ENCODE measurements around the gene EHF. TPM values are rescaled to one million over a fixed set of nuclear protein-coding genes. Genes with fewer than 3 reads are reported as not detected.

EHF gene
- total and polyA plus RNA-seq, 2 of the 13 experiments (the other 11 are each of a cell fraction or from before 2014, with no cell fraction given), result 0.04 to 0.46 TPM

DNA sequence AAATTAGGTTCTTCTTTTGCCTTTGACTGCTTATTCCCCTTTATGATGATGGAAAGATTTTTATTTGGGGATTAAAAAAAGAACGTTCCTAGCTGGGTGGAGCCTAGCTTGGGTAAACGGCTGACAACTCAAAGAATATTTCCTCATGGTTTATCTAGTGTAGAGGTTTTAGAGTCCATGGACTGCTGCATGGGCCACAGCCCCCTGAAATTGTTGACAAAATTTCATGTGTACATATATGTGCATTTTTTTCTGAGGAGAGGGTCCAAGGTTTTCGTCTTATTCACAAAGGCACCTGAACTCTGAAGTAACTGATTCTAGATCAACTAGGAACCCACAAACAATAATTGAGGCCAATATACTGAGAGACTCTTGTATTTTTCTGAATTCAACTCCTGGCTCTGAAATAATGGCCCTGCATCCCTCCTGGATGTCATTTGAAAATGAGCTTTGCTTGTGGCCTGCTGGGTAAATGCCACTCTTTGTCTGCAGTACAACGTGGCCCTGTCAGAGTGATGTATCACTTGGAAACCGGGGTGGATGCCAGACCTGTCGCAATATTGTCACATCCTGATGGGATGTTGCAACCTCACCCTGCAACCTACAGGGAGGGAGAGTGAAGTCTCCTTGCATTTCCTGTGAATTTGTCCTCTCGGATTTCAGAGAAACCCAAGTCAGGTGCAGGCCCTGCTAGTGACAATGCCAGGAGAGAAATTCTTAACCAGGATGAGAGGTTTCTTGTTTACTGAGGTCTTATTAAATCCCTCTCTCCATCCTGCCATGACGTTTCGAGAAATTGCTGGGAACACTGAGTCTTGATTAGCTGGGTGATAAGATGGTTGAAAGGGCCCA, 33.8 kb downstream of the EHF start (continued):
- TF ChIP-seq MNT (IDR thresholded peaks at IDR 0.05) (peak; percentile 69), ZBTB37 (CRISPR knock-in tag; IDR thresholded peaks at IDR 0.05) (no peak), FOXO4 (CRISPR knock-in tag; conservative IDR thresholded peaks at IDR 0.05) (no peak), U2AF2 (IDR thresholded peaks at IDR 0.05; ENCODE audit: low read depth, low read length) (no peak), RAD51 (IDR thresholded peaks at IDR 0.05; ENCODE audit: borderline replicate concordance) (no peak), NR2F1 (CRISPR knock-in tag; IDR thresholded peaks at IDR 0.05) (no peak), ZNF772 (CRISPR knock-in tag; IDR thresholded peaks at IDR 0.05) (peak; percentile 74; the same call in 1 of the 2 replicates), NFKBIZ (CRISPR knock-in tag; IDR thresholded peaks at IDR 0.05) (peak; percentile 94; the same call in 1 of the 2 replicates), ZFP1 (CRISPR knock-in tag; IDR thresholded peaks at IDR 0.05) (peak; percentile 90; the same call in 1 of the 2 replicates), IRX3 (CRISPR knock-in tag; IDR thresholded peaks at IDR 0.05; ENCODE audit: borderline replicate concordance, low read depth) (no peak), JUND (CRISPR knock-in tag; IDR thresholded peaks at IDR 0.05) (peak; percentile 75; the same call in 1 of the 2 replicates), MYNN (CRISPR knock-in tag; IDR thresholded peaks at IDR 0.05; ENCODE audit: low read depth) (0 out of 2 replicates have a peak, but pooled peaks have one; percentile 66)
- TF ChIP-seq, protein P1, sequence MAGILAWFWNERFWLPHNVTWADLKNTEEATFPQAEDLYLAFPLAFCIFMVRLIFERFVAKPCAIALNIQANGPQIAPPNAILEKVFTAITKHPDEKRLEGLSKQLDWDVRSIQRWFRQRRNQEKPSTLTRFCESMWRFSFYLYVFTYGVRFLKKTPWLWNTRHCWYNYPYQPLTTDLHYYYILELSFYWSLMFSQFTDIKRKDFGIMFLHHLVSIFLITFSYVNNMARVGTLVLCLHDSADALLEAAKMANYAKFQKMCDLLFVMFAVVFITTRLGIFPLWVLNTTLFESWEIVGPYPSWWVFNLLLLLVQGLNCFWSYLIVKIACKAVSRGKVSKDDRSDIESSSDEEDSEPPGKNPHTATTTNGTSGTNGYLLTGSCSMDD (CRISPR knock-in tag; IDR thresholded peaks at IDR 0.05), result no peak
- TF ChIP-seq, protein P2, sequence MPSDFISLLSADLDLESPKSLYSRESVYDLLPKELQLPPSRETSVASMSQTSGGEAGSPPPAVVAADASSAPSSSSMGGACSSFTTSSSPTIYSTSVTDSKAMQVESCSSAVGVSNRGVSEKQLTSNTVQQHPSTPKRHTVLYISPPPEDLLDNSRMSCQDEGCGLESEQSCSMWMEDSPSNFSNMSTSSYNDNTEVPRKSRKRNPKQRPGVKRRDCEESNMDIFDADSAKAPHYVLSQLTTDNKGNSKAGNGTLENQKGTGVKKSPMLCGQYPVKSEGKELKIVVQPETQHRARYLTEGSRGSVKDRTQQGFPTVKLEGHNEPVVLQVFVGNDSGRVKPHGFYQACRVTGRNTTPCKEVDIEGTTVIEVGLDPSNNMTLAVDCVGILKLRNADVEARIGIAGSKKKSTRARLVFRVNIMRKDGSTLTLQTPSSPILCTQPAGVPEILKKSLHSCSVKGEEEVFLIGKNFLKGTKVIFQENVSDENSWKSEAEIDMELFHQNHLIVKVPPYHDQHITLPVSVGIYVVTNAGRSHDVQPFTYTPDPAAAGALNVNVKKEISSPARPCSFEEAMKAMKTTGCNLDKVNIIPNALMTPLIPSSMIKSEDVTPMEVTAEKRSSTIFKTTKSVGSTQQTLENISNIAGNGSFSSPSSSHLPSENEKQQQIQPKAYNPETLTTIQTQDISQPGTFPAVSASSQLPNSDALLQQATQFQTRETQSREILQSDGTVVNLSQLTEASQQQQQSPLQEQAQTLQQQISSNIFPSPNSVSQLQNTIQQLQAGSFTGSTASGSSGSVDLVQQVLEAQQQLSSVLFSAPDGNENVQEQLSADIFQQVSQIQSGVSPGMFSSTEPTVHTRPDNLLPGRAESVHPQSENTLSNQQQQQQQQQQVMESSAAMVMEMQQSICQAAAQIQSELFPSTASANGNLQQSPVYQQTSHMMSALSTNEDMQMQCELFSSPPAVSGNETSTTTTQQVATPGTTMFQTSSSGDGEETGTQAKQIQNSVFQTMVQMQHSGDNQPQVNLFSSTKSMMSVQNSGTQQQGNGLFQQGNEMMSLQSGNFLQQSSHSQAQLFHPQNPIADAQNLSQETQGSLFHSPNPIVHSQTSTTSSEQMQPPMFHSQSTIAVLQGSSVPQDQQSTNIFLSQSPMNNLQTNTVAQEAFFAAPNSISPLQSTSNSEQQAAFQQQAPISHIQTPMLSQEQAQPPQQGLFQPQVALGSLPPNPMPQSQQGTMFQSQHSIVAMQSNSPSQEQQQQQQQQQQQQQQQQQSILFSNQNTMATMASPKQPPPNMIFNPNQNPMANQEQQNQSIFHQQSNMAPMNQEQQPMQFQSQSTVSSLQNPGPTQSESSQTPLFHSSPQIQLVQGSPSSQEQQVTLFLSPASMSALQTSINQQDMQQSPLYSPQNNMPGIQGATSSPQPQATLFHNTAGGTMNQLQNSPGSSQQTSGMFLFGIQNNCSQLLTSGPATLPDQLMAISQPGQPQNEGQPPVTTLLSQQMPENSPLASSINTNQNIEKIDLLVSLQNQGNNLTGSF (CRISPR knock-in tag; IDR thresholded peaks at IDR 0.05), result no peak
- TF ChIP-seq, protein P3, sequence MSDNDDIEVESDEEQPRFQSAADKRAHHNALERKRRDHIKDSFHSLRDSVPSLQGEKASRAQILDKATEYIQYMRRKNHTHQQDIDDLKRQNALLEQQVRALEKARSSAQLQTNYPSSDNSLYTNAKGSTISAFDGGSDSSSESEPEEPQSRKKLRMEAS (IDR thresholded peaks at IDR 0.05), result peak; percentile 93

All from HepG2 (cell line).